ENCODE data around the gene ANK3.
A peak's percentile ranks its signal among the peaks of the same experiment; 100 is the strongest.
"Not testable (repeated sequence)": the region's sequence is repeated elsewhere in the genome, so short reads cannot be mapped to it uniquely, and the experiment has no call there.

The ANK3 gene

GRCh38 chr10:60292536-60292935, 97.1 kb downstream of the ANK3 start:
- not testable (repeated sequence) for H3K18ac ChIP-seq (ENCODE audit: low read depth in 1 of 2, low read length in 2 of 2); H3K9ac ChIP-seq (ENCODE audit: low read length); H3K4me2 ChIP-seq (ENCODE audit: low read length, poor library complexity, severe bottlenecking); H2BK5ac ChIP-seq (ENCODE audit: low read depth, low read length, poor library complexity, severe bottlenecking); H3K27ac ChIP-seq (ENCODE audit: low read length, poor library complexity, severe bottlenecking); H3K9me3 ChIP-seq (ENCODE audit: control insufficient read depth, low read length); H3K14ac ChIP-seq (ENCODE audit: low read length in 2 of 2); H3K4me1 ChIP-seq (ENCODE audit: control insufficient read depth, insufficient read depth, low read depth, low read length); H3K23ac ChIP-seq (ENCODE audit: low read length in 2 of 2); H2BK12ac ChIP-seq (ENCODE audit: low read length in 2 of 2); H2BK120ac ChIP-seq (ENCODE audit: low read depth, low read length); H2BK15ac ChIP-seq (ENCODE audit: low read depth, poor library complexity, severe bottlenecking); H2AFZ ChIP-seq (ENCODE audit: low read depth, low read length); H2AK5ac ChIP-seq (ENCODE audit: low read length, severe bottlenecking); H4K8ac ChIP-seq (ENCODE audit: low read length); H3K79me1 ChIP-seq (replicated peaks; ENCODE audit: low read length, poor library complexity, severe bottlenecking); H3K4ac ChIP-seq (ENCODE audit: low read depth in 1 of 2, low read length in 2 of 2); H3K36me3 ChIP-seq (ENCODE audit: control insufficient read depth in 1 of 2, insufficient read depth in 2 of 2, low read depth in 1 of 2, low read length in 2 of 2); H3K27me3 ChIP-seq (ENCODE audit: control insufficient read depth in 1 of 2, insufficient read depth in 1 of 2, low read length in 2 of 2); DNase-seq; H4K91ac ChIP-seq (ENCODE audit: low read length); H3K4me3 ChIP-seq (ENCODE audit: insufficient read depth in 1 of 2, low read depth in 1 of 2, low read length in 2 of 2)
- 77% methylated on average over 6 of the region's 6 CpGs for WGBS

GRCh38 chr10:60291344-60291930, 98.2 kb downstream of the ANK3 start:
- H4K8ac ChIP-seq (ENCODE audit: low read length): no peak overlapping the region
- no peak overlapping the region for H3K4ac ChIP-seq (ENCODE audit: low read depth in 1 of 2, low read length in 2 of 2)
- no peak overlapping the region for H2BK12ac ChIP-seq (ENCODE audit: low read length in 2 of 2)
- no peak overlapping the region for H3K23ac ChIP-seq (ENCODE audit: low read length in 2 of 2)
- H3K4me2 ChIP-seq (ENCODE audit: low read length, poor library complexity, severe bottlenecking): no peak overlapping the region
- H3K27me3 ChIP-seq (ENCODE audit: control insufficient read depth in 1 of 2, insufficient read depth in 1 of 2, low read length in 2 of 2): no peaks in the 10 kb centered on the region
- DNase-seq: peak; percentile 53
- no peak overlapping the region for H3K14ac ChIP-seq (ENCODE audit: low read length in 2 of 2)
- H2AK5ac ChIP-seq (ENCODE audit: low read length, severe bottlenecking): no peak overlapping the region
- no peaks in the 10 kb centered on the region for H3K9me3 ChIP-seq (ENCODE audit: control insufficient read depth, low read length)
- no peaks in the 10 kb centered on the region for H3K36me3 ChIP-seq (ENCODE audit: control insufficient read depth in 1 of 2, insufficient read depth in 2 of 2, low read depth in 1 of 2, low read length in 2 of 2)
- no peak overlapping the region for H4K91ac ChIP-seq (ENCODE audit: low read length)
- 88% methylated on average over 4 of the region's 5 CpGs for WGBS
- no peak overlapping the region for H2BK5ac ChIP-seq (ENCODE audit: low read depth, low read length, poor library complexity, severe bottlenecking)
- H3K4me3 ChIP-seq (ENCODE audit: insufficient read depth in 1 of 2, low read depth in 1 of 2, low read length in 2 of 2): no peak overlapping the region
- no peak overlapping the region for H2BK120ac ChIP-seq (ENCODE audit: low read depth, low read length)
- no peak overlapping the region for H3K9ac ChIP-seq (ENCODE audit: low read length)
- no peak overlapping the region for H2BK15ac ChIP-seq (ENCODE audit: low read depth, poor library complexity, severe bottlenecking)
- H3K79me1 ChIP-seq (replicated peaks; ENCODE audit: low read length, poor library complexity, severe bottlenecking): peaks cover 4% of the 10 kb centered on the region
- H3K18ac ChIP-seq (ENCODE audit: low read depth in 1 of 2, low read length in 2 of 2): peak overlapping the region in 1 of 2 experiments; percentile 29
- no peak overlapping the region for H2AFZ ChIP-seq (ENCODE audit: low read depth, low read length)
- H3K4me1 ChIP-seq (ENCODE audit: control insufficient read depth, insufficient read depth, low read depth, low read length): peaks cover 2% of the 10 kb centered on the region
- H3K27ac ChIP-seq (ENCODE audit: low read length, poor library complexity, severe bottlenecking): no peak overlapping the region

- Histone ChIP-seq H3K14ac (ENCODE audit: low read length in 2 of 2) (no peak overlapping the region), H2AK5ac (ENCODE audit: low read length, severe bottlenecking) (no peak overlapping the region), H3K4me3 (ENCODE audit: insufficient read depth in 1 of 2, low read depth in 1 of 2, low read length in 2 of 2) (no peak overlapping the region), H2BK15ac (ENCODE audit: low read depth, poor library complexity, severe bottlenecking) (no peak overlapping the region), H3K9me3 (ENCODE audit: control insufficient read depth, low read length) (no peaks in the 10 kb centered on the region), H2BK120ac (ENCODE audit: low read depth, low read length) (peak overlapping the region; percentile 19), H3K27me3 (ENCODE audit: control insufficient read depth in 1 of 2, insufficient read depth in 1 of 2, low read length in 2 of 2) (no peaks in the 10 kb centered on the region), H2BK5ac (ENCODE audit: low read depth, low read length, poor library complexity, severe bottlenecking) (no peak overlapping the region), H3K4me1 (ENCODE audit: control insufficient read depth, insufficient read depth, low read depth, low read length) (peaks cover 2% of the 10 kb centered on the region), H3K4me2 (ENCODE audit: low read length, poor library complexity, severe bottlenecking) (no peak overlapping the region), H3K79me1 (replicated peaks; ENCODE audit: low read length, poor library complexity, severe bottlenecking) (peaks cover 4% of the 10 kb centered on the region), H2BK12ac (ENCODE audit: low read length in 2 of 2) (no peak overlapping the region), H4K8ac (ENCODE audit: low read length) (no peak overlapping the region), H4K91ac (ENCODE audit: low read length) (no peak overlapping the region), H3K9ac (ENCODE audit: low read length) (no peak overlapping the region), H3K23ac (ENCODE audit: low read length in 2 of 2) (no peak overlapping the region), H3K18ac (ENCODE audit: low read depth in 1 of 2, low read length in 2 of 2) (peak overlapping the region in 1 of 2 experiments; percentile 33), H3K27ac (ENCODE audit: low read length, poor library complexity, severe bottlenecking) (no peak overlapping the region), H3K36me3 (ENCODE audit: control insufficient read depth in 1 of 2, insufficient read depth in 2 of 2, low read depth in 1 of 2, low read length in 2 of 2) (no peaks in the 10 kb centered on the region), H2AFZ (ENCODE audit: low read depth, low read length) (no peak overlapping the region), H3K4ac (ENCODE audit: low read depth in 1 of 2, low read length in 2 of 2) (no peak overlapping the region)
- DNase-seq: no peak
Observed at GRCh38 chr10:60290558-60290957, 99.1 kb downstream of the ANK3 start.

- Histone ChIP-seq H4K91ac (ENCODE audit: low read length) (no peak overlapping the region), H3K4me3 (ENCODE audit: insufficient read depth in 1 of 2, low read depth in 1 of 2, low read length in 2 of 2) (no peak overlapping the region), H3K4me1 (ENCODE audit: control insufficient read depth, insufficient read depth, low read depth, low read length) (peaks cover 2% of the 10 kb centered on the region), H3K27ac (ENCODE audit: low read length, poor library complexity, severe bottlenecking) (no peak overlapping the region), H2BK5ac (ENCODE audit: low read depth, low read length, poor library complexity, severe bottlenecking) (no peak overlapping the region), H2BK15ac (ENCODE audit: low read depth, poor library complexity, severe bottlenecking) (no peak overlapping the region), H2AK5ac (ENCODE audit: low read length, severe bottlenecking) (no peak overlapping the region), H3K9me3 (ENCODE audit: control insufficient read depth, low read length) (no peaks in the 10 kb centered on the region), H3K18ac (ENCODE audit: low read depth in 1 of 2, low read length in 2 of 2) (no peak overlapping the region), H3K9ac (ENCODE audit: low read length) (no peak overlapping the region), H2BK12ac (ENCODE audit: low read length in 2 of 2) (no peak overlapping the region), H3K14ac (ENCODE audit: low read length in 2 of 2) (no peak overlapping the region), H3K23ac (ENCODE audit: low read length in 2 of 2) (no peak overlapping the region), H3K4ac (ENCODE audit: low read depth in 1 of 2, low read length in 2 of 2) (no peak overlapping the region), H2AFZ (ENCODE audit: low read depth, low read length) (no peak overlapping the region), H3K79me1 (replicated peaks; ENCODE audit: low read length, poor library complexity, severe bottlenecking) (peaks cover 5% of the 10 kb centered on the region), H3K27me3 (ENCODE audit: control insufficient read depth in 1 of 2, insufficient read depth in 1 of 2, low read length in 2 of 2) (no peaks in the 10 kb centered on the region), H3K4me2 (ENCODE audit: low read length, poor library complexity, severe bottlenecking) (no peak overlapping the region), H4K8ac (ENCODE audit: low read length) (no peak overlapping the region), H2BK120ac (ENCODE audit: low read depth, low read length) (no peak overlapping the region), H3K36me3 (ENCODE audit: control insufficient read depth in 1 of 2, insufficient read depth in 2 of 2, low read depth in 1 of 2, low read length in 2 of 2) (no peaks in the 10 kb centered on the region)
- WGBS: 97% methylated on average over 7 of the region's 9 CpGs
- DNase-seq: no peak
Observed at GRCh38 chr10:60289800-60290199, 99.9 kb downstream of the ANK3 start.

All from mesenchymal stem cell (in vitro differentiated cells and primary cell).